Cardiac fibroblast (primary cell): ENCODE results near the gene COL5A1.

Experiments used
- DNase-seq, 2 donors: peaks; one replicate each; pipeline versions ENCODE4 v3.0.0 to v3.0.0-alpha.2; 2010; ENCODE audit warnings: low read depth in 2 of 2
- H3K4me3 ChIP-seq, 2 donors: replicated peaks in 1 of 2; 1 replicate in 1 of 2; 2 replicates in 1 of 2; pipeline ENCODE4 v1.5.1; 2011; ENCODE audit warnings: low read depth in 2 of 2, low read length in 2 of 2, mild to moderate bottlenecking in 2 of 2, moderate library complexity in 1 of 2
- TF ChIP-seq, protein P1 (sequence below): IDR thresholded peaks from one replicate; pipeline ENCODE4 v1.5.1; 2011; ENCODE audit warnings: low read depth, mild to moderate bottlenecking, low read length, inconsistent platforms

The COL5A1 gene

DNA sequence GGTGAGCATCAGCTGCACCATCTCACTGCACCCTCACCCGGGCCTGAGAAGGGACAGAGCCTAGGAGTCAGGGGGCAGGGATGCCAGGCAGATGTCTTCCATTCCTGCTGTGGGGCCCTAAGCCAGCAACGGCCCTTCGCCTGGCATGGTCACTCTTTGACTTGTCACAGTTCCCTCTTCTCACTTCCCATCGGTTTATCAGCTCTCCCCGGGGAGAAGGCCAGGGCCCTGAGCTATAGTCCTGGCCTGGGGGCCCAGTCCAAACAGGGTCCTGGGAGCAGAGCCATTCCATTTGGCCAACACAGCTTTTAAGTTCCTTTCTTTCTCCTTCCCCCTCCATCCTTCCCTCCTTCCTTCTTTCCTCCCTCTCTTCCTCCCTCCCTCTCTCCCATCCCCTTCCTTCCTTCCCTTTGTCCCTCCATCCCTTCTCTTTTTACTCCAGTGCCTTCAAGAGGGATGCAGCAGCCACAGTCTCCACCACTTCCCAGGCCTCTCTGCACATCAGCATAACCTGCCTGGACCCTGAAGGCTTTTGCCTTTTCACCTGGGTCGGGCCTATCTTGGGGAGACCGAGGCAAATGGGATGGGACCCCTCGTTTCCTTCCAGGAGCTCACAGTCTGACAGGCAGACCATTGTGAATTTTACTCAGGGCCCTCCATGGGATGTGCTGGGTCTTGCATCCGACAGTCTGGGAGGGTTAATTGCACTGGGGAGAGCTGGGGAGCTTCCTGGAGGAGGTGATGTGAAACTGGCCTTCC, 4.2 kb downstream of the COL5A1 start:
- H3K4me3 ChIP-seq: peak overlapping the region; percentile 42 to 90
- DNase-seq: no peak

DNA sequence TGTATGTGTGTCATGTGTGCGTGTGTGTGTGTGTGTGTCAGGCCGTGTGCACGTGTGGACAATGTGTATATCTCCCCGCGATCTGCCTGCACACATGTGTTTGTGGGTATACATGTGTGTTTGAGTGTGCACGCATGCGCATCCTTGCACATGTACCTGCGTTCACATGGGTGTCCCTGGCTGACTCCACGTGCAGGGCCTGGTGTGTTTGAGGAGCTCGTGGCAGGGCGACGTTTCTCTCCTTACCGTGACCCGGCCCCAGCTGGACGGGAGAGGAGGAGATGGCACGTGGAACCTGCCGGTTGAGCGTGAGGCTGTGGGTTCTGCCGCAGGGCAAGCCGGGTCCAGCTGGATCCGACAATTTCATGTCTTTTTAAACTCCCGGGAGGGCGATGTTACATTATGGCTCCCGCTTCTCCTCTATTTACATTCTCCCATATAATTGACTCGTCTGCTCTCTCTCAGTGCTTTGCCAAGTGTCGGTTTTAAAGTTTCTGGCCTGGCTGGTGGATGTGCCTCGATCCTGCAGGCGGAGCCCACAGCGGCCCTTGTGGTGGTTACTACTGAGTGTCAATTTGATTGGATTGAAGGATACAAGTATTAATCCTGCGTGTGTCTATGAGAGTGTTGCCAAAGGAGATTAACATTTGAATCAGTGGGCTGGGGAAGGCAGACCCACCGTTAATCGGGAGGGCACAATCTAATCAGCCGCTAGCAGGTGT, 5.9 kb downstream of the COL5A1 start:
- no peak for DNase-seq
- no peak overlapping the region for H3K4me3 ChIP-seq
- TF ChIP-seq, protein P1, sequence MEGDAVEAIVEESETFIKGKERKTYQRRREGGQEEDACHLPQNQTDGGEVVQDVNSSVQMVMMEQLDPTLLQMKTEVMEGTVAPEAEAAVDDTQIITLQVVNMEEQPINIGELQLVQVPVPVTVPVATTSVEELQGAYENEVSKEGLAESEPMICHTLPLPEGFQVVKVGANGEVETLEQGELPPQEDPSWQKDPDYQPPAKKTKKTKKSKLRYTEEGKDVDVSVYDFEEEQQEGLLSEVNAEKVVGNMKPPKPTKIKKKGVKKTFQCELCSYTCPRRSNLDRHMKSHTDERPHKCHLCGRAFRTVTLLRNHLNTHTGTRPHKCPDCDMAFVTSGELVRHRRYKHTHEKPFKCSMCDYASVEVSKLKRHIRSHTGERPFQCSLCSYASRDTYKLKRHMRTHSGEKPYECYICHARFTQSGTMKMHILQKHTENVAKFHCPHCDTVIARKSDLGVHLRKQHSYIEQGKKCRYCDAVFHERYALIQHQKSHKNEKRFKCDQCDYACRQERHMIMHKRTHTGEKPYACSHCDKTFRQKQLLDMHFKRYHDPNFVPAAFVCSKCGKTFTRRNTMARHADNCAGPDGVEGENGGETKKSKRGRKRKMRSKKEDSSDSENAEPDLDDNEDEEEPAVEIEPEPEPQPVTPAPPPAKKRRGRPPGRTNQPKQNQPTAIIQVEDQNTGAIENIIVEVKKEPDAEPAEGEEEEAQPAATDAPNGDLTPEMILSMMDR: no peak

More for the DNA sequence above, 4.2 kb downstream of the COL5A1 start:
- TF ChIP-seq, protein P1: no peak

DNA sequence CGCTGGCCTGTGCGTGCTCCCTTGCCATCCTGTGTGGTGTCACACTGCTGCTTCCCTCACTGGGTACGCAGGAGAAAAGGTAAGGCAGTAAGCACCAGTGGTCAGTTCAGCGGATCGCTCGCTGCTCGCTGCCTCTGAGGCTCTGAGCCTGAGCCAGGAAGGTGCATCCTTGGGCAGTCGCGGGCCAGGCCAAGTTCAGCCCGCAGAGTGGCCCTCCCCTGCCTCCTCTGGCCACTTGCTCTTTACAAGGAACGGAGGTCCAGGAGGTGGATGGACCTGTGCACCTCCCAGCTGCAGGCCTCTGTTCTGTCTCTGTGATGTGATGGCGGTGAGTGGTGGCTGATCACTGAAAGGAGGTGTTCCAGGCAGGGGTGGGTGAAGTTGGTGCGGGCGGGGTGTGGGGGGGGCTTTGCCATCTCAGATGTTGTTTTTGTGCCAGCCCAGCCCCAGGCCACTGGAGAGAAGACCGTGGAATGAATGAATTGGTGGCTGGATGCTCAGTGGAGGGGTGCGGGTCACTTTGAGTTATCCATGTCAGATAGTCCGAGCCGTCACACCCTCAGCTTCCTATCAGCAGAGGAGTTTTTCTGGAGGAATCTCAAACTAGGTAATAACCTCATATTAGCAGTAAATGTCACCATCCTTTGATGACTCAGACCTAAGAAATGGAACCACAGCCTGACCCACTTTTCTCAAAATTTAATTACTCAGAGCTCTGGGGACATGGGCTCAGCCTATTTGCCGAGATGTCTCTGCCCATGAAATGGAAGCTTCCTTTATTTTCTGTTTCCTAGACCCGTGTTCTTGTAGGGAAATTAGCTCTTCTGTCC, 7.3 kb downstream of the COL5A1 start:
- no peak overlapping the region for H3K4me3 ChIP-seq
- DNase-seq: peak; percentile 51 to 90
- TF ChIP-seq, protein P1: no peak

DNA sequence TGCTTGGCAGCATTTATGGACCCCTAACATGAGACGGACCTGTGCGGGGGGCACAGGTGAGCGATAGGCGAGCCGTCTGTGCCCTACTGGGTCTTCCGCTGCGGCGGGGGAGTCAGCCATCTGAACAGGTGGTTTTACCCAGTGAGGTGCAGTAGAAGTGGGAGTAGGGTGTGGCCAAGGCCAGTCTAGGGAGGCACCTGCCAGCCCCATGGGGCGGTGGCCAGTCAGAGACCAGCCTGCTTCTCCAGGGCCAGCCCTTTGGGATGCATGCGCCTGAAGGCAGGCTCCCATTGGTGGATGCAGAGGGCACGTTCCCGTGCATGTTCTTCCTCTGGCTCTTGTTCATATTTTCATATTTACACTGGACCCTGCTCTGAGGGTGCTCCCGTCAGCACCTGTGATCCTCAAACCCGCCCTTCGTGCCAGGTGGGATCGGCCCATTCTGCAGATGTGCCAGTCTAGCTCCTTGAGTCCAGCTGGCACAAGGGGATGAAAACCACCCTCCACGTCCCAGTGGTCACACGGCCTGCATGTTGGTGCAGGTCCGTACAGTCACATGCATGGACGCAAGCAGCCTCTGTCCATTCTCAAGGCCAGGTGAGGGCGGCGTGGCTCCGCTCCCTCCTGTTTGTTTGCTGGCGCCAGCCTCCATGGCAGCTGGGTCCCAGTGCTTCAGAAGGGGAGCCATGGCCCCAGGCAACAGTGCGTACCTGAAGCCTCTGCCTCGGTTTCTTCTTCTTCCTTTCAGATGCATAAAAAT, 9.0 kb downstream of the COL5A1 start:
- no peak overlapping the region for H3K4me3 ChIP-seq
- TF ChIP-seq, protein P1: no peak
- no peak for DNase-seq

DNA sequence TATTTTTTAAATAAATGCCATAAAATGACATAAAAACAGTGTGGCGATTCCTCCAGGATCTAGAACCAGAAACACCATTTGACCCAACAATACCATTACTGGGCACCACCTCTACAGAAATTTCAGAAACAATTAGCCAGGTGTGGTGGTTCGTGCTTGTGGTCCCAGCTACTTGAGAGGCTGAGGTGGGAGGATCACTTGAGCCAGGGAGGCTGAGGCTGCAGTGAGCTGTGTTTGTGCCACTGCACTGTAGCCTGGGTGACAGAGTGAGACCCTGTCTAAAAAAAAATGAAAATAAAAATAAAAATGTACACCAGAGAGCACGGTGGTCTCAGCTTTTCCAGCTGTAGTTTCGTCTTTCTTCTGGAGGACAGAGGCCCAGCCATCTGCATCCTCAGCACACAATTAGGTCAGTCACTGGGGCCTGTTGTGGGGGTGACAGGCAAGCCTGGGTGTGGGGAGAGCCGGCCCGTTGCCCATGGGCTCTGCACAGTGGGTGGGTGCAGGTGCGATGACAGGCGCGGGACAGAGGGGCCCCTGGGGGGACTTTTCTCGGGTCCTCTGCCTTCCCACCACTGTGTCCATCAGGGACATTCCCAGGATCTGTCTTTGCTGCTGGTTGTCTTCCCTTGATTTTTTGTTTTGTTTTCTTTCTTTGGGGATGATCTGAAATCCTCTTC, 9.8 kb downstream of the COL5A1 start:
- H3K4me3 ChIP-seq: no peak overlapping the region
- no peak for DNase-seq
- TF ChIP-seq, protein P1: no peak
